Mesenchymal stem cell (in vitro differentiated cells and primary cell): ENCODE measurements around the gene DKK3. TPM values are rescaled to one million over a fixed set of nuclear protein-coding genes. Genes with fewer than 3 reads are reported as not detected.
A peak's percentile ranks its signal among the peaks of the same experiment; 100 is the strongest.

Experiments
- DNase-seq: peaks from one replicate; pipeline ENCODE4 v3.0.0-alpha.2; 2013
- H2AFZ ChIP-seq: one replicate; pipeline ENCODE4 v1.6.1; 2013; ENCODE audit warnings: low read depth, mild to moderate bottlenecking, control low read depth, inconsistent platforms, low read length, moderate library complexity
- H2AK5ac ChIP-seq: 2 replicates; pipeline ENCODE4 v1.6.1; 2013; ENCODE audit warnings: low read length, moderate library complexity, mild to moderate bottlenecking, inconsistent platforms; ENCODE audit not compliant: severe bottlenecking
- H2BK120ac ChIP-seq: one replicate; pipeline ENCODE4 v1.6.1; 2013; ENCODE audit warnings: low read depth, mild to moderate bottlenecking, inconsistent platforms, low read length, moderate library complexity
- H2BK12ac ChIP-seq, 2 experiments: one replicate each; pipeline ENCODE4 v1.6.1; 2013; ENCODE audit warnings: inconsistent platforms in 2 of 2, low read length in 2 of 2, mild to moderate bottlenecking in 2 of 2, moderate library complexity in 2 of 2, control low read depth in 1 of 2
- H2BK15ac ChIP-seq: one replicate; pipeline ENCODE4 v1.6.1; 2013; ENCODE audit warnings: mild to moderate bottlenecking, low read depth, inconsistent platforms; ENCODE audit not compliant: poor library complexity, severe bottlenecking
- H2BK5ac ChIP-seq: 2 replicates; pipeline ENCODE4 v1.6.1; 2013; ENCODE audit warnings: low read depth, mild to moderate bottlenecking, low read length, control low read depth, inconsistent platforms; ENCODE audit not compliant: poor library complexity, severe bottlenecking
- H3K14ac ChIP-seq, 2 experiments: one replicate each; pipeline ENCODE4 v1.6.1; 2013; ENCODE audit warnings: inconsistent platforms in 2 of 2, low read length in 2 of 2, control low read depth in 1 of 2, mild to moderate bottlenecking in 1 of 2, moderate library complexity in 1 of 2
- H3K18ac ChIP-seq, 2 experiments: one replicate each; pipeline ENCODE4 v1.6.1; 2013; ENCODE audit warnings: inconsistent platforms in 2 of 2, low read length in 2 of 2, control low read depth in 1 of 2, low read depth in 1 of 2, mild to moderate bottlenecking in 1 of 2
- H3K23ac ChIP-seq, 2 experiments: one replicate each; pipeline ENCODE4 v1.6.1; 2013; ENCODE audit warnings: inconsistent platforms in 2 of 2, low read length in 2 of 2, mild to moderate bottlenecking in 2 of 2, moderate library complexity in 2 of 2, control low read depth in 1 of 2
- H3K27ac ChIP-seq: 2 replicates; pipeline ENCODE4 v1.5.1; 2013; ENCODE audit warnings: mild to moderate bottlenecking, moderate library complexity, low read length, control low read depth, inconsistent platforms; ENCODE audit not compliant: poor library complexity, severe bottlenecking
- H3K27me3 ChIP-seq, 2 experiments: 2 replicates each; pipeline versions ENCODE4 v1.6.1 to v1.7.0; 2013; ENCODE audit warnings: low read length in 2 of 2, mild to moderate bottlenecking in 2 of 2, moderate library complexity in 2 of 2, control low read depth in 1 of 2, inconsistent platforms in 1 of 2; ENCODE audit not compliant: control insufficient read depth in 1 of 2, insufficient read depth in 1 of 2
- H3K36me3 ChIP-seq, 2 experiments: 2 replicates each; pipeline versions ENCODE4 v1.6.1 to v1.7.0; 2013; ENCODE audit warnings: low read length in 2 of 2, control low read depth in 1 of 2, inconsistent platforms in 1 of 2, low read depth in 1 of 2, mild to moderate bottlenecking in 1 of 2; ENCODE audit not compliant: insufficient read depth in 2 of 2, control insufficient read depth in 1 of 2
- H3K4ac ChIP-seq, 2 experiments: one replicate each; pipeline ENCODE4 v1.6.1; 2013; ENCODE audit warnings: inconsistent platforms in 2 of 2, low read length in 2 of 2, mild to moderate bottlenecking in 2 of 2, moderate library complexity in 2 of 2, control low read depth in 1 of 2, low read depth in 1 of 2
- H3K4me1 ChIP-seq: 2 replicates; pipeline ENCODE4 v1.6.1; 2013; ENCODE audit warnings: low read depth, low read length, control low read depth; ENCODE audit not compliant: control insufficient read depth, insufficient read depth
- H3K4me2 ChIP-seq: 2 replicates; pipeline ENCODE4 v1.6.1; 2013; ENCODE audit warnings: low read length, mild to moderate bottlenecking, inconsistent platforms; ENCODE audit not compliant: poor library complexity, severe bottlenecking
- H3K4me3 ChIP-seq, 2 experiments: 2 replicates each; pipeline versions ENCODE4 v1.5.1 to v1.7.0; 2013; ENCODE audit warnings: low read length in 2 of 2, mild to moderate bottlenecking in 2 of 2, control low read depth in 1 of 2, low read depth in 1 of 2; ENCODE audit not compliant: insufficient read depth in 1 of 2
- H3K79me1 ChIP-seq: replicated peaks from 2 replicates; pipeline ENCODE4 v1.6.1; 2013; ENCODE audit warnings: mild to moderate bottlenecking, control low read depth, low read length, inconsistent platforms; ENCODE audit not compliant: poor library complexity, severe bottlenecking
- H3K9ac ChIP-seq: 2 replicates; pipeline ENCODE4 v1.7.0; 2013; ENCODE audit warnings: mild to moderate bottlenecking, low read length, moderate library complexity
- H3K9me3 ChIP-seq: 2 replicates; pipeline ENCODE4 v1.7.0; 2013; ENCODE audit warnings: mild to moderate bottlenecking, low read length; ENCODE audit not compliant: control insufficient read depth
- H4K8ac ChIP-seq: one replicate; pipeline ENCODE4 v1.6.1; 2013; ENCODE audit warnings: inconsistent platforms, mild to moderate bottlenecking, low read length, moderate library complexity
- H4K91ac ChIP-seq: one replicate; pipeline ENCODE4 v1.6.1; 2013; ENCODE audit warnings: mild to moderate bottlenecking, low read length, inconsistent platforms
- WGBS: methylation state at CpG from one replicate; pipeline ENCODE4 v1.1.7; 2013; ENCODE audit warnings: mixed read lengths; 5-methylcytosine and 5-hydroxymethylcytosine counted together
- polyA plus RNA-seq, 2 experiments: library from polyadenylated mRNA; stranded (reverse); fragments of 200-250 nt; gene quantifications; one replicate each; pipeline ENCODE4 v1.2.3, GENCODE V29; 2013

The DKK3 gene
- polyA plus RNA-seq (2013, experiment 1 of 2) = 686 TPM
- polyA plus RNA-seq (2013, experiment 2 of 2) = 701 TPM

- no peaks in the 10 kb centered on the region for H3K9me3 ChIP-seq
- H3K18ac ChIP-seq = peak within 1 kb of the TSS; percentile 82 to 98
- DNase-seq = peak; percentile 61
- H2BK120ac ChIP-seq = peak within 1 kb of the TSS; percentile 92
- H3K36me3 ChIP-seq = peaks cover 0 to 15% of the 10 kb centered on the region in 2 experiments
- peak within 1 kb of the TSS; percentile 72 for H2AFZ ChIP-seq
- H3K4me2 ChIP-seq = peak within 1 kb of the TSS; percentile 93
- peak within 1 kb of the TSS; percentile 69 to 89 for H3K4ac ChIP-seq
- peak within 1 kb of the TSS; percentile 94 for H4K8ac ChIP-seq
- peaks cover 15% of the 10 kb centered on the region for H3K79me1 ChIP-seq
- peak within 1 kb of the TSS; percentile 49 for H2AK5ac ChIP-seq
- WGBS = 6% methylated on average over 51 of the region's 71 CpGs
- peak within 1 kb of the TSS; percentile 75 to 92 for H2BK12ac ChIP-seq
- peak within 1 kb of the TSS; percentile 25 for H3K27ac ChIP-seq
- H3K27me3 ChIP-seq = peaks cover 0 to 25% of the 10 kb centered on the region in 2 experiments
- H3K14ac ChIP-seq = peak within 1 kb of the TSS in 1 of 2 experiments; percentile 80
- H2BK5ac ChIP-seq = peak within 1 kb of the TSS; percentile 3
- peaks cover 23% of the 10 kb centered on the region for H3K4me1 ChIP-seq
- peak within 1 kb of the TSS; percentile 72 for H3K9ac ChIP-seq
- peak within 1 kb of the TSS; percentile 81 for H4K91ac ChIP-seq
- peak within 1 kb of the TSS; percentile 80 for H2BK15ac ChIP-seq
- peak within 1 kb of the TSS in 1 of 2 experiments; percentile 70 for H3K23ac ChIP-seq
- H3K4me3 ChIP-seq = peak within 1 kb of the TSS; percentile 83 to 89
These were observed at the start of gene DKK3 for GRCh38 chr11:12007769-12008737. Gene DKK3, minus strand, starts transcription at chr11:12008626. Its CDS starts 44 bp downstream, at chr11:12008582.

GRCh38 chr11:12057299-12057980 lies 49.0 kb upstream of the DKK3 start:
- no peak overlapping the region for H4K8ac ChIP-seq
- H3K9ac ChIP-seq = no peak overlapping the region
- no peak overlapping the region for H3K4ac ChIP-seq
- no peak overlapping the region for H3K14ac ChIP-seq
- no peak overlapping the region for H2BK5ac ChIP-seq
- no peak overlapping the region for H3K4me2 ChIP-seq
- H2AFZ ChIP-seq = no peak overlapping the region
- H3K18ac ChIP-seq = no peak overlapping the region
- H3K36me3 ChIP-seq = no peaks in the 10 kb centered on the region
- no peak overlapping the region for H2BK15ac ChIP-seq
- no peak overlapping the region for H4K91ac ChIP-seq
- H3K27ac ChIP-seq = no peak overlapping the region
- H3K27me3 ChIP-seq = no peaks in the 10 kb centered on the region
- H2BK12ac ChIP-seq = no peak overlapping the region
- no peaks in the 10 kb centered on the region for H3K9me3 ChIP-seq
- H2BK120ac ChIP-seq = no peak overlapping the region
- 98% methylated on average over 6 of the region's 8 CpGs for WGBS
- peaks cover 10% of the 10 kb centered on the region for H3K4me1 ChIP-seq
- no peak overlapping the region for H3K4me3 ChIP-seq
- peak overlapping the region; percentile 57 for H2AK5ac ChIP-seq
- no peak overlapping the region for H3K23ac ChIP-seq
- DNase-seq = no peak
- no peaks in the 10 kb centered on the region for H3K79me1 ChIP-seq

GRCh38 chr11:12056119-12056518 lies 47.7 kb upstream of the DKK3 start:
- Histone ChIP-seq H3K9ac (no peak overlapping the region), H2AFZ (no peak overlapping the region), H3K23ac (no peak overlapping the region), H3K4me3 (no peak overlapping the region), H3K27me3 (no peaks in the 10 kb centered on the region), H2BK12ac (no peak overlapping the region), H3K36me3 (no peaks in the 10 kb centered on the region), H3K4me1 (peaks cover 6% of the 10 kb centered on the region), H2BK5ac (no peak overlapping the region), H3K18ac (no peak overlapping the region), H2BK120ac (no peak overlapping the region), H2AK5ac (no peak overlapping the region), H3K4ac (no peak overlapping the region), H3K27ac (no peak overlapping the region), H3K79me1 (no peaks in the 10 kb centered on the region), H3K4me2 (no peak overlapping the region), H3K9me3 (no peaks in the 10 kb centered on the region), H4K8ac (no peak overlapping the region), H3K14ac (no peak overlapping the region), H4K91ac (no peak overlapping the region), H2BK15ac (no peak overlapping the region)
- DNase-seq = no peak
- 97% methylated on average over 3 of the region's 3 CpGs for WGBS
